GM12891 (cell line): ENCODE data around the gene SF3B4.
A peak's percentile ranks its signal among the peaks of the same experiment; 100 is the strongest.

ENCODE experiments used
- PAX5 ChIP-seq: IDR thresholded peaks from 2 replicates; pipeline ENCODE4 v1.6.1; 2011; ENCODE audit warnings: low read length, moderate library complexity, mild to moderate bottlenecking; ENCODE audit not compliant: insufficient read depth, severe bottlenecking
- POLR2A ChIP-seq: IDR thresholded peaks from 2 replicates; pipeline ENCODE4 v1.6.1; 2011; ENCODE audit warnings: low read depth, low read length, control low read depth
- POLR2AphosphoS5 ChIP-seq: IDR thresholded peaks from 2 replicates; pipeline ENCODE4 v1.6.1; 2011; ENCODE audit warnings: low read depth, low read length, control low read depth
- POU2F2 ChIP-seq: IDR thresholded peaks from 2 replicates; pipeline ENCODE4 v1.6.1; 2011; ENCODE audit warnings: low read depth, mild to moderate bottlenecking, control low read depth, low read length, moderate library complexity
- SPI1 ChIP-seq: IDR thresholded peaks from 2 replicates; pipeline ENCODE4 v1.6.1; 2011; ENCODE audit warnings: low read depth, low read length, control low read depth
- TAF1 ChIP-seq: IDR thresholded peaks from 2 replicates; pipeline ENCODE4 v1.6.1; 2011; ENCODE audit warnings: low read depth, low read length, control low read depth

DNA sequence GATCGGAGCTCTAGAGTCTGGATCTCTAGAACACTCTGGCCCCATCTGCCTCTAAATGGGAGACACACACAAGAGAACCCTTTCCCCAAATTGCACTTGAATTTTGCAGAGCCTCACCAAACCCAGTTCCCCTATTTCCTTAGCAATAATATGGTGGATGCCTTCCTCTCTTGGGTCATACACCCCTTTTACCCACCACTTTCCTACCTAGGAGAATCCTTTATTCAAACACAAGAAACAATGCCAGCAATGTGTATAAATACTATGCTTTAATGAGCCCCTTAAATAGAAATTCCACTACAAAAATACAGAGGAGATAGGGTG, 760 bp upstream of the SF3B4 start:
- TF ChIP-seq POLR2A (no peak), TAF1 (no peak), POLR2AphosphoS5 (no peak), SPI1 (peak; percentile 61; the same call in 1 of the 2 replicates), POU2F2 (no peak), PAX5 (no peak)
